ENCODE data around the gene METTL21C. TPM values are rescaled to one million over a fixed set of nuclear protein-coding genes. Genes with fewer than 3 reads are reported as not detected.

Gene METTL21C
- total and polyA plus RNA-seq, 3 donors from 2014 or later = 0.25 to 1.8 TPM; not detected in 1

- no peaks in the 10 kb centered on the region for H3K27me3 ChIP-seq
- H3K36me3 ChIP-seq (ENCODE audit: low read depth, missing control alignments) = no peaks in the 10 kb centered on the region
- no peaks in the 10 kb centered on the region for H3K4me1 ChIP-seq
- no peak overlapping the region for H3K27ac ChIP-seq
- 70 to 88% methylated on average over 4 of the region's 4 CpGs for WGBS, 2 donors
- H3K4me3 ChIP-seq = no peak overlapping the region
- TF ChIP-seq CTCF (IDR thresholded peaks at IDR 0.05) = no peak
- no peak for TF ChIP-seq POLR2A (IDR thresholded peaks at IDR 0.05)
- no peaks in the 10 kb centered on the region for H3K9me3 ChIP-seq
- no peak for DNase-seq
- intact Hi-C loops (cut with DNase I; ENCODE audit: low total_unique reads) = no loop called here
Measured at GRCh38 chr13:102680133-102680717, 14.6 kb downstream of the METTL21C start.

GRCh38 chr13:102679449-102680132 is 15.3 kb downstream of the METTL21C start:
- TF ChIP-seq POLR2A (IDR thresholded peaks at IDR 0.05) (no peak), CTCF (IDR thresholded peaks at IDR 0.05) (no peak)
- no peak for DNase-seq
- H3K4me3 ChIP-seq = no peak overlapping the region
- H3K4me1 ChIP-seq = no peaks in the 10 kb centered on the region
- H3K27ac ChIP-seq = no peak overlapping the region
- H3K27me3 ChIP-seq = no peaks in the 10 kb centered on the region
- H3K36me3 ChIP-seq (ENCODE audit: low read depth, missing control alignments) = no peaks in the 10 kb centered on the region
- H3K9me3 ChIP-seq = no peaks in the 10 kb centered on the region
- 74 to 88% methylated on average over 3 of the region's 3 CpGs for WGBS, 2 donors
- intact Hi-C loops (cut with DNase I; ENCODE audit: low total_unique reads) = no loop called here

- Histone ChIP-seq H3K4me3 (no peak overlapping the region), H3K9me3 (no peaks in the 10 kb centered on the region), H3K27ac (no peak overlapping the region), H3K36me3 (ENCODE audit: low read depth, missing control alignments) (no peaks in the 10 kb centered on the region), H3K27me3 (no peaks in the 10 kb centered on the region), H3K4me1 (no peaks in the 10 kb centered on the region)
- TF ChIP-seq CTCF (IDR thresholded peaks at IDR 0.05) (no peak), POLR2A (IDR thresholded peaks at IDR 0.05) (no peak)
- 88 to 90% methylated on average over 5 of the region's 5 CpGs for WGBS, 2 donors
- intact Hi-C loops (cut with DNase I; ENCODE audit: low total_unique reads) = no loop called here
- DNase-seq = no peak
Measured at GRCh38 chr13:102678339-102679107, 16.3 kb downstream of the METTL21C start.

DNA sequence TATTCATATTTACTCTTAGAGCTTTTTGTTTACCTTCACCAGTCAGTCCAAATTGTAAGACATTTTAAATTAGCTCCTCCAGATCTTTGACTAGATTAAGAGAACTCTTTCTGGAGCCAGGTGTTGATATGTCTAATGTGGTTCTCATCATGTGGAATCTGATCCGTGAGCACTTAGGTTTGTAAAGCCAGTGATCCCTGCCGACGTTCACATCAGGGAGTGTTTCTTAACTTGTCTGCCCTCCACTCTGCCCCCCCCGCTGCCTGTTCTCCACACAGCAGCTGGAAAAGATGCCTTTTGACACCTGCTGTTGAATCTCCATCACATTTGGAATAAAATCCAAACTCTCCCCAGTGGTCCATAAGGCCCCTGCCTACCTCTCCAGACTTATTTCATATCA is 17.7 kb downstream of the METTL21C start:
- intact Hi-C loops (cut with DNase I; ENCODE audit: low total_unique reads) = no loop called here
- Histone ChIP-seq H3K9me3 (no peaks in the 10 kb centered on the region), H3K4me3 (no peak overlapping the region), H3K27ac (no peak overlapping the region), H3K27me3 (no peaks in the 10 kb centered on the region), H3K36me3 (ENCODE audit: low read depth, missing control alignments) (no peaks in the 10 kb centered on the region), H3K4me1 (no peaks in the 10 kb centered on the region)
- WGBS, 2 donors = 90 to 94% methylated on average over 4 of the region's 4 CpGs
- TF ChIP-seq CTCF (IDR thresholded peaks at IDR 0.05) = no peak
- no peak for TF ChIP-seq POLR2A (IDR thresholded peaks at IDR 0.05)
- DNase-seq = no peak
